CD8-positive, alpha-beta memory T cell (primary cell): ENCODE data around the gene MAP1S. TPM values are rescaled to one million over a fixed set of nuclear protein-coding genes. Genes with fewer than 3 reads are reported as not detected.
A peak's percentile ranks its signal among the peaks of the same experiment; 100 is the strongest.

Experiments
- CTCF ChIA-PET: fragments of 350-600 bp; sonication (Branson Sonifier 250); formaldehyde crosslinking; loops from one replicate; lab custom pipeline; 2021; ENCODE audit warnings: antibody characterized with exemption; lab: Charles Lee
- POLR2A ChIA-PET: fragments of 350-600 bp; sonication (Branson Sonifier 250); formaldehyde crosslinking; loops from one replicate; lab custom pipeline; 2021; ENCODE audit warnings: antibody characterized with exemption; lab: Charles Lee
- DNase-seq, 5 donors: peaks; one replicate each; pipeline versions ENCODE4 v3.0.0 to v3.0.0-alpha.2; 2020 to 2022; ENCODE audit warnings: mixed read lengths in 1 of 5
- H3K27ac ChIP-seq: one replicate; pipeline ENCODE4 v1.7.0; 2013; ENCODE audit warnings: low read depth, mild to moderate bottlenecking, low read length, moderate library complexity
- H3K27me3 ChIP-seq: 2 replicates; pipeline ENCODE4 v1.7.0; 2013; ENCODE audit warnings: low read length, mild to moderate bottlenecking; ENCODE audit not compliant: insufficient read depth, poor library complexity, severe bottlenecking
- H3K36me3 ChIP-seq: 2 replicates; pipeline ENCODE4 v1.7.0; 2013; ENCODE audit warnings: mild to moderate bottlenecking, low read length, moderate library complexity; ENCODE audit not compliant: insufficient read depth
- H3K4me1 ChIP-seq: 2 replicates; pipeline ENCODE4 v1.7.0; 2013; ENCODE audit warnings: mild to moderate bottlenecking, low read length, moderate library complexity; ENCODE audit not compliant: insufficient read depth
- H3K4me3 ChIP-seq: 2 replicates; pipeline ENCODE4 v1.7.0; 2013; ENCODE audit warnings: mild to moderate bottlenecking, low read length
- H3K9me3 ChIP-seq: 2 replicates; pipeline ENCODE4 v1.7.0; 2013; ENCODE audit warnings: mild to moderate bottlenecking, low read length
- H3K27ac Mint-ChIP-seq, 8 donors: one replicate each; pipeline ENCODE4 v1.8.0; 2020 to 2021; ENCODE audit warnings: mixed read lengths in 8 of 8, mild to moderate bottlenecking in 6 of 8, inconsistent platforms in 3 of 8, moderate library complexity in 3 of 8
- H3K27me3 Mint-ChIP-seq, 2 donors: one replicate each; pipeline ENCODE4 v1.8.0; 2020 to 2021; ENCODE audit warnings: mixed read lengths in 2 of 2, mild to moderate bottlenecking in 1 of 2, moderate library complexity in 1 of 2
- H3K36me3 Mint-ChIP-seq, 3 donors: one replicate each; pipeline ENCODE4 v1.8.0; 2020 to 2021; ENCODE audit warnings: mixed read lengths in 3 of 3, inconsistent platforms in 1 of 3, mild to moderate bottlenecking in 1 of 3
- H3K4me1 Mint-ChIP-seq, 3 donors: one replicate each; pipeline ENCODE4 v1.8.0; 2020 to 2021; ENCODE audit warnings: mixed read lengths in 3 of 3, inconsistent platforms in 1 of 3, mild to moderate bottlenecking in 1 of 3
- H3K4me3 Mint-ChIP-seq, 7 donors: one replicate each; pipeline ENCODE4 v1.8.0; 2020 to 2021; ENCODE audit warnings: mixed read lengths in 7 of 7, mild to moderate bottlenecking in 6 of 7, moderate library complexity in 4 of 7, inconsistent platforms in 2 of 7
- H3K9me3 Mint-ChIP-seq, 5 donors: one replicate each; pipeline ENCODE4 v1.8.0; 2020 to 2022; ENCODE audit warnings: mixed read lengths in 5 of 5, mild to moderate bottlenecking in 3 of 5, moderate library complexity in 2 of 5, inconsistent platforms in 1 of 5
- polyA plus RNA-seq: library from polyadenylated mRNA; unstranded; fragments of 300-500 nt; fragmentation: Illumina TruSeq; gene quantifications from one replicate; pipeline ENCODE4 v1.2.3, GENCODE V29; 2021
- total RNA-seq, 2 experiments: library from RNA; stranded (reverse); gene quantifications; one replicate each; pipeline ENCODE4 v1.2.3, GENCODE V29; 2021

MAP1S gene, protein sequence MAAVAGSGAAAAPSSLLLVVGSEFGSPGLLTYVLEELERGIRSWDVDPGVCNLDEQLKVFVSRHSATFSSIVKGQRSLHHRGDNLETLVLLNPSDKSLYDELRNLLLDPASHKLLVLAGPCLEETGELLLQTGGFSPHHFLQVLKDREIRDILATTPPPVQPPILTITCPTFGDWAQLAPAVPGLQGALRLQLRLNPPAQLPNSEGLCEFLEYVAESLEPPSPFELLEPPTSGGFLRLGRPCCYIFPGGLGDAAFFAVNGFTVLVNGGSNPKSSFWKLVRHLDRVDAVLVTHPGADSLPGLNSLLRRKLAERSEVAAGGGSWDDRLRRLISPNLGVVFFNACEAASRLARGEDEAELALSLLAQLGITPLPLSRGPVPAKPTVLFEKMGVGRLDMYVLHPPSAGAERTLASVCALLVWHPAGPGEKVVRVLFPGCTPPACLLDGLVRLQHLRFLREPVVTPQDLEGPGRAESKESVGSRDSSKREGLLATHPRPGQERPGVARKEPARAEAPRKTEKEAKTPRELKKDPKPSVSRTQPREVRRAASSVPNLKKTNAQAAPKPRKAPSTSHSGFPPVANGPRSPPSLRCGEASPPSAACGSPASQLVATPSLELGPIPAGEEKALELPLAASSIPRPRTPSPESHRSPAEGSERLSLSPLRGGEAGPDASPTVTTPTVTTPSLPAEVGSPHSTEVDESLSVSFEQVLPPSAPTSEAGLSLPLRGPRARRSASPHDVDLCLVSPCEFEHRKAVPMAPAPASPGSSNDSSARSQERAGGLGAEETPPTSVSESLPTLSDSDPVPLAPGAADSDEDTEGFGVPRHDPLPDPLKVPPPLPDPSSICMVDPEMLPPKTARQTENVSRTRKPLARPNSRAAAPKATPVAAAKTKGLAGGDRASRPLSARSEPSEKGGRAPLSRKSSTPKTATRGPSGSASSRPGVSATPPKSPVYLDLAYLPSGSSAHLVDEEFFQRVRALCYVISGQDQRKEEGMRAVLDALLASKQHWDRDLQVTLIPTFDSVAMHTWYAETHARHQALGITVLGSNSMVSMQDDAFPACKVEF
- total RNA-seq = 10 to 100 TPM; 66.1 to 72.3 TPM
- polyA plus RNA-seq = 43.0 TPM

DNA sequence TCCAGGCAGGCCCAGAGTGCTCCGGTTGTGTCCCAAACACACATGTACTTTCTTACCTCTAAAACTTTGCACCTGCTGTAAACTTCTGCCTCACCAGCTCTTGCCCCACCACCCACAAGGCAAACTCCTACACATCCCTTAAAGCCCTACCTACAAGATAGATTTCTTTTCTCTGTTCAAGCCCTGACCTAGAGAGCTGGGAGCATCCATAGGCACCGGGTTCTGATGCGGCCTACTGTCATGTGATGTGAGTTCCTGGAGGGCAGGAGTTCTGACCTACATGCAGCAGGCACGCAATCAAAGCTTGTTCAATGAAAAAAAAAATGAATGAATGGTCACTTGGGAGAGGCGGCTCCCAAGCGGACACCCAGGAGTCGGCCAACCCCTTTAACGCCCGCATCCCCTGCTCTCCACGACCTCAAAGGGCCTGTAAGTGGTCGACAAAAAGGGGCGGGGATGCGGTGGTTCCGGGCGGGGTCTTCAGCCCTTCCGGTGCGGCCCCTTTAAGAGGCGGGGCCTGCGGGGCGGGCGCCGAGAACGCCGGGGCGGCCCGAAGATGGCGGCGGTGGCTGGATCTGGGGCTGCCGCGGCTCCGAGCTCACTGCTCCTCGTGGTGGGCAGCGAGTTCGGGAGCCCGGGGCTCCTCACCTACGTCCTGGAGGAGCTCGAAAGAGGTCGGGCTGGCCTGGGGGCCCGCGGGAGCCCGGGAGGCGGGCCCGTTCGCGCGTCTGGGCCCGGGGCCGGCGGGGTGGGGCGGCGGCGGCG is at the start of gene MAP1S:
TSS of gene MAP1S (plus strand) at position 534 of the 765 bp plus-strand sequence. CDS start at position 557, 23 bp downstream.
- Mint-ChIP-seq H3K36me3 (peaks cover 0 to 29% (median 1%) of the 10 kb centered on the region in 3 donors), H3K27ac (peak within 1 kb of the TSS; percentile 64 to 98 (median 91)), H3K4me3 (peak within 1 kb of the TSS; percentile 83 to 94 (median 89)), H3K27me3 (peaks cover 0 to 2% of the 10 kb centered on the region in 2 donors), H3K9me3 (no peaks in the 10 kb centered on the region), H3K4me1 (peaks cover 30 to 44% (median 31%) of the 10 kb centered on the region in 3 donors)
- POLR2A ChIA-PET = interaction anchor here (0.6 to 1.6 kb wide), 10 partner anchors 19 to 225 kb away, joined by 3 to 13 read pairs (median 4); partner anchors contain the start of genes FCHO1 and JAK3
- H3K4me3 ChIP-seq = peak within 1 kb of the TSS; percentile 83
- CTCF ChIA-PET = interaction anchor here (0.7 to 1.7 kb wide), 4 partner anchors 56 to 219 kb away, joined by 3 to 6 read pairs (median 3); partner anchors contain the start of genes CCDC124 and RPL18A
- no peaks in the 10 kb centered on the region for H3K9me3 ChIP-seq
- H3K27me3 ChIP-seq = no peaks in the 10 kb centered on the region
- peak; percentile 46 to 72 (median 54) for DNase-seq
- peaks cover 32% of the 10 kb centered on the region for H3K4me1 ChIP-seq
- no peaks in the 10 kb centered on the region for H3K36me3 ChIP-seq
- H3K27ac ChIP-seq = peak within 1 kb of the TSS; percentile 47

DNA sequence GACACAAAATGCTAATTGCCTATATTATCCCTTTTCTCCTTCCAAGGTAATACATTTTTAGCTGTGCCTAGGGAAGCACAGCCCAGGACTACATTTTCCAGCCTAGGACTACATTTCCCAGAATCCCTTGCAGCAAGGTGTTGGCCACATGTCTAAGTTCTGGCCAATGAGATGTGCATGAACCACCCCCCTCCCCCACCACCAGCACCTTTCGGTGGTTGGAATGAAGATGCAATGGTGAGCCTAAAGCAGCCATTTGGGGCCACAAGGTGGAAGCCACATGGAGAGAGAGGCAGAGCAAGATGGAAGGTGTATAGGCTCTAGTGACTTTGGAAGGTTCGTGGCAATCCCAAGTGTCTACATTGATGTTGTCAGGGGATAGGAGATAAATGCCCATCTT is 47.4 kb upstream of the MAP1S start:
- H3K36me3 ChIP-seq = no peaks in the 10 kb centered on the region
- POLR2A ChIA-PET = no interaction called here
- H3K4me3 Mint-ChIP-seq = no peak overlapping the region
- H3K4me1 Mint-ChIP-seq = no peaks in the 10 kb centered on the region
- H3K9me3 Mint-ChIP-seq = peaks cover 0 to 2% (median 0%) of the 10 kb centered on the region in 5 donors
- H3K4me3 ChIP-seq = no peak overlapping the region
- H3K27me3 Mint-ChIP-seq = peaks cover 15 to 19% of the 10 kb centered on the region in 2 donors
- no peaks in the 10 kb centered on the region for H3K27me3 ChIP-seq
- no peak overlapping the region for H3K27ac Mint-ChIP-seq
- no peaks in the 10 kb centered on the region for H3K36me3 Mint-ChIP-seq
- no peak for DNase-seq
- no peaks in the 10 kb centered on the region for H3K9me3 ChIP-seq
- H3K4me1 ChIP-seq = no peaks in the 10 kb centered on the region
- CTCF ChIA-PET = no interaction called here
- no peak overlapping the region for H3K27ac ChIP-seq

DNA sequence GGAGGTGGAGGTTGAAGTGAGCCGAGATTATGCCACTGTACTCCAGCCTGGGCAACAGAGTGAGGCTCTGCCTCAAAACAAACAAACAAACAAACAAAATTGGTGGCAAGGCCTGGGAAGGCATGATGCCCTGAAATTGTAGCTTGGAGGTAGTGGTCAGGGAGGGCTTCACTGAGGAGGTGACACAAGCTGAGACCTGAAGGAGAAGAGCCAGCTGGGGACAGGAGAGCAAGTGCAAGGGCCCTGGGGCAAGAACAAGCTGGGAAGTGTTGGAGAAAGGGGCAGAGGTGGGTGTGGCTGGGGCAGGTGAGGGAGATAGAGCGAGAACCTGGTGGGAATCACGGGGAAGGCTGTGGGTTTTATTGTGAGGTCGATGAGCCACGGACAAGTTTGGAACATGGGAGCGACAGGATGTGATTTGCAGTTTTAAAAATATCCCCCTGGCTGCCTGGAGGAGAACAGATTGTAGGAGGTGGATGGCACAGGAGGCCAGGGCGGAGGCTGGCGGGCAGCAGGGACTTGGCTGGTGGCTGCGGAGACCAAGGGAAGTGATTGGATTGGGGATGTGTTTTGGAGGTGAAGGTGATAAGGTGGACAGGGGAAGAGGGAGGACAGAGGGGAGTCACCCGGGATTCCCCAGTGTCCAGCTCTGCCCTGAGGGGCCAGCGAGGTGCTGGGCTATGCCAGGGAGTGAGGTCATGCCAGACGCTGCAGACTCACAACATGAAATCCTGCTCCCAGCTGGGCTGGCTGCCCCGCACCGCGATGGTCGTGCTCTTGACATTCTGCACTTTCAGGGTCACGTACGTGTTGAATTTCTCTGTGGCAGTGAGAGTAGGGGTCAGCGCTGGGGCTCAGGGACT is 45.1 kb upstream of the MAP1S start:
- CTCF ChIA-PET = interaction anchor here (1.2 kb wide), 1 partner anchor 23 kb away, joined by 3 read pairs; no protein-coding TSS in a partner anchor
- Histone ChIP-seq H3K4me1 (no peaks in the 10 kb centered on the region), H3K36me3 (no peaks in the 10 kb centered on the region), H3K4me3 (no peak overlapping the region), H3K27ac (no peak overlapping the region), H3K9me3 (no peaks in the 10 kb centered on the region), H3K27me3 (peaks cover 5% of the 10 kb centered on the region)
- DNase-seq = no peak
- Mint-ChIP-seq H3K4me3 (no peak overlapping the region), H3K27me3 (peaks cover 29 to 30% of the 10 kb centered on the region in 2 donors), H3K36me3 (no peaks in the 10 kb centered on the region), H3K4me1 (peaks cover 0 to 3% (median 0%) of the 10 kb centered on the region in 3 donors), H3K9me3 (peaks cover 0 to 2% (median 0%) of the 10 kb centered on the region in 5 donors), H3K27ac (no peak overlapping the region)
- POLR2A ChIA-PET = no interaction called here

DNA sequence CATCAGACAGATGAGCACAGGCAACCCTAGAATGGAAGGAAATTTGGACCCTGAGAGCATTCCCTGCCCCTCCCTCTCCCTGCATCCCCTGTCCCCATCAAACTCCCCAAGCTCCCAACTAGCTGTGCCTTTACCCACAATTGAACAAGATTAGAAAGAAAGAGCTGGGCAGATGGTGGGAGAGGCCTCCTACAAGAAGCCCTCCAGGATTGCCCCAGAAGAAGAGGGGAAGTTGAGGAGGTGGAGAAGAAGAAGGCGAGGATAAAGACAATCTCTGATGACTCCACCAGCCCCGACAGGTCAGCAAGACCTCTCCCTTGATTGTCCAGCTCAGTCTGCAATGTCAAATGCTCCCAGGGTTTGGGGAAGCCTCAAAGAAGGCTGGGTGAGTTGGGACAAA is 43.0 kb upstream of the MAP1S start:
- no peak for DNase-seq
- Mint-ChIP-seq H3K9me3 (peaks cover 0 to 2% (median 0%) of the 10 kb centered on the region in 5 donors), H3K27ac (no peak overlapping the region), H3K4me3 (no peak overlapping the region), H3K36me3 (no peaks in the 10 kb centered on the region), H3K4me1 (peaks cover 12 to 13% (median 13%) of the 10 kb centered on the region in 3 donors), H3K27me3 (peaks cover 29 to 46% of the 10 kb centered on the region in 2 donors)
- H3K9me3 ChIP-seq = no peaks in the 10 kb centered on the region
- H3K36me3 ChIP-seq = no peaks in the 10 kb centered on the region
- no peak overlapping the region for H3K4me3 ChIP-seq
- peaks cover 9% of the 10 kb centered on the region for H3K4me1 ChIP-seq
- POLR2A ChIA-PET = no interaction called here
- CTCF ChIA-PET = no interaction called here
- H3K27me3 ChIP-seq = peaks cover 14% of the 10 kb centered on the region
- no peak overlapping the region for H3K27ac ChIP-seq

DNA sequence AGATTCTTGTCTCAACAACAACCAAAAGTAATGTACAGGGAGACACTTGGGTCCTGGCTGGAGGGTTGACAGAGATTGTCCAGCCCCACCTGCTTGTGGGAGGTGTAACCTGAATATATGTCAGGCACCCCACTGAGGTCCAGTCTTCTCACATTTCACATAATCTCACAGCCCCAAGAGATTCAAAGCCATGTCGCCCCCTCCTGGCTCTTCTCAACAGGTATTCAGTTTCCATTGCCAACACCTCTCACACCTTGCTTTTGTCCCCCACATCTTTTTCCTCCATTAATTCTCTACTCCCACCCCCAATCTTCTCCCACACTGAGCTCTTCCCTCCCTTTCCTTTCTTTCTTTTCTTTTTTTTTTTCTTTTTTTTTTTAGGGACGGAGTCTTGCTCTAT is 42.3 kb upstream of the MAP1S start:
- H3K36me3 Mint-ChIP-seq = no peaks in the 10 kb centered on the region
- no peaks in the 10 kb centered on the region for H3K9me3 ChIP-seq
- no peaks in the 10 kb centered on the region for H3K36me3 ChIP-seq
- peaks cover 0 to under 1% (median 0%) of the 10 kb centered on the region in 5 donors for H3K9me3 Mint-ChIP-seq
- POLR2A ChIA-PET = no interaction called here
- H3K27ac ChIP-seq = no peak overlapping the region
- peaks cover 12 to 13% (median 13%) of the 10 kb centered on the region in 3 donors for H3K4me1 Mint-ChIP-seq
- H3K4me3 ChIP-seq = no peak overlapping the region
- no peak overlapping the region for H3K4me3 Mint-ChIP-seq
- H3K27ac Mint-ChIP-seq = no peak overlapping the region
- H3K27me3 ChIP-seq = peaks cover 19% of the 10 kb centered on the region
- H3K27me3 Mint-ChIP-seq = peaks cover 28 to 49% of the 10 kb centered on the region in 2 donors
- peaks cover 9% of the 10 kb centered on the region for H3K4me1 ChIP-seq
- no peak for DNase-seq
- CTCF ChIA-PET = no interaction called here

DNA sequence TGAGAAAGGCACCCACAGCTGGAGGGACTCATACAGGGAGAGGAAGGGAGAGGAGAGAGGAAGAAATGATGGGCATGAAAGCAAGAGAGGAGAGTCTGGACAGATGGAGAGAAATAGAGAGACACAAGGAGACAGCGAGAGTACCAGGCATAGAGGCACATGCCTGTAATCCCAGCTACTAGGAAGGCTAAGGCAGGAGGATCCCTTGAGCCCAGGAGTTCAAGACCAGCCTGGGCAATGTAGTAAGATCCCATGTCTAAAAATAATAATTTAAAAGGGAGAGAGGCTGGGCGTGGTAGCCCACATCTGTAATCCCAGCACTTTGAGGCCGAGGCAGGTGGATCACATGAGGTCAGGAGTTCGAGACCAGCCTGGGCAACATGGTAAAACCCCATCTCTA is 40.4 kb upstream of the MAP1S start:
- H3K36me3 Mint-ChIP-seq = no peaks in the 10 kb centered on the region
- Histone ChIP-seq H3K4me3 (no peak overlapping the region), H3K4me1 (peaks cover 9% of the 10 kb centered on the region), H3K36me3 (no peaks in the 10 kb centered on the region), H3K27me3 (peaks cover 19% of the 10 kb centered on the region), H3K27ac (no peak overlapping the region), H3K9me3 (no peaks in the 10 kb centered on the region)
- H3K27me3 Mint-ChIP-seq = peaks cover 43 to 64% of the 10 kb centered on the region in 2 donors
- H3K4me3 Mint-ChIP-seq = peak overlapping the region in 2 of 7 donors; percentile 15 to 40
- peaks cover 12 to 13% (median 13%) of the 10 kb centered on the region in 3 donors for H3K4me1 Mint-ChIP-seq
- no peak for DNase-seq
- H3K27ac Mint-ChIP-seq = no peak overlapping the region
- CTCF ChIA-PET = no interaction called here
- POLR2A ChIA-PET = no interaction called here
- no peaks in the 10 kb centered on the region for H3K9me3 Mint-ChIP-seq
